Epithelial cell of esophagus (primary cell): ENCODE results near the gene IFNA1.
A peak's percentile ranks its signal among the peaks of the same experiment; 100 is the strongest.

ENCODE experiments used
- DNase-seq: peaks from one replicate; pipeline ENCODE4 v3.0.0; 2010; ENCODE audit warnings: low read depth
- H3K4me3 ChIP-seq: 2 replicates; pipeline ENCODE4 v1.5.1; 2011; ENCODE audit warnings: mild to moderate bottlenecking, low read length, control low read depth
- TF ChIP-seq, protein P1 (sequence below): IDR thresholded peaks from 2 replicates; pipeline ENCODE4 v1.5.1; 2011; ENCODE audit warnings: low read depth, mild to moderate bottlenecking, low read length, control low read depth, inconsistent platforms; ENCODE audit not compliant: insufficient read depth; ENCODE audit errors: missing control alignments

Gene IFNA1

DNA sequence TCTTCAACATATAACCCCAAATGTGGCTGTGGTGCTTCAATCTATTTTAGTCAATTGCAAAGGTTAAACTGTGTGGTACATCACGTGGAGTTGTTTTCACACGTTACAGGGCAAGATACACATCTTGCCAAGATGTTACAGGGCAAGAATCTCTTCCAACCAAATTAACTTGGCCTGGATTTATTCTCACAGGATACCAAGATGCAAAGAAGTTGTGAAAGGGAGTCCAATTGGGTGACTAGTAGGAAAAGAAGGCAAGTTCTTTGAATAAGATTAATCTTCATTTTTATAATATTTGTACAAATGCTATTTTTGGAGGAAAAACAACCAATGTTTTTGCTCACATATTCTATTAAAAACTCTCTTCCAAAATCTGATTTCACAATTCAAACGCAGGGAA, 36.1 kb upstream of the IFNA1 start:
- H3K4me3 ChIP-seq, result no peak overlapping the region
- no peak for DNase-seq
- TF ChIP-seq, protein P1, sequence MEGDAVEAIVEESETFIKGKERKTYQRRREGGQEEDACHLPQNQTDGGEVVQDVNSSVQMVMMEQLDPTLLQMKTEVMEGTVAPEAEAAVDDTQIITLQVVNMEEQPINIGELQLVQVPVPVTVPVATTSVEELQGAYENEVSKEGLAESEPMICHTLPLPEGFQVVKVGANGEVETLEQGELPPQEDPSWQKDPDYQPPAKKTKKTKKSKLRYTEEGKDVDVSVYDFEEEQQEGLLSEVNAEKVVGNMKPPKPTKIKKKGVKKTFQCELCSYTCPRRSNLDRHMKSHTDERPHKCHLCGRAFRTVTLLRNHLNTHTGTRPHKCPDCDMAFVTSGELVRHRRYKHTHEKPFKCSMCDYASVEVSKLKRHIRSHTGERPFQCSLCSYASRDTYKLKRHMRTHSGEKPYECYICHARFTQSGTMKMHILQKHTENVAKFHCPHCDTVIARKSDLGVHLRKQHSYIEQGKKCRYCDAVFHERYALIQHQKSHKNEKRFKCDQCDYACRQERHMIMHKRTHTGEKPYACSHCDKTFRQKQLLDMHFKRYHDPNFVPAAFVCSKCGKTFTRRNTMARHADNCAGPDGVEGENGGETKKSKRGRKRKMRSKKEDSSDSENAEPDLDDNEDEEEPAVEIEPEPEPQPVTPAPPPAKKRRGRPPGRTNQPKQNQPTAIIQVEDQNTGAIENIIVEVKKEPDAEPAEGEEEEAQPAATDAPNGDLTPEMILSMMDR, result no peak

GRCh38 chr9:21408817-21409216, 31.4 kb upstream of the IFNA1 start, which contains the start of gene IFNA8:
Gene IFNA8, plus strand, starts transcription at chr9:21409117. Its CDS starts 60 bp downstream, at chr9:21409177.
- no peak within 1 kb of the TSS for H3K4me3 ChIP-seq
- TF ChIP-seq, protein P1, result no peak
- no peak for DNase-seq

DNA sequence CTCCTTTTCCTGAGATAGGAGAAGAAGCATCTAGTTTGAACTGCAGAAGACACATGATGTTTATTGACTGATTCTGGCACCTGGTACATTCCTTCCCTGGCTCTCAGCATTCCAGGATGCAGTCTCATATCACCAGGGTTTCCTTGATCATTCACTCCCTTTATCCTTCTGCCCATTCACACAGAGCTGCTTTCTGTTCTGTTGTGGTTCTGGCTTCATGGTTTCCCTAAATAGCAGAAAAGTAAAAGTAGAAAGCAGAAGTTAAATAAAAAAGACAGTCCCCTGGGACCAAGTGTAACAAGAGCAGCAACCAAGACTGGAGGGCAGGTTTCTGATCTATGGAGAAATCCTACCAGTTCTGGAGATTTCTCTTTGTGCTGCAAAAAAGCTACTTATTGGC, 28.1 kb upstream of the IFNA1 start:
- H3K4me3 ChIP-seq, result no peak overlapping the region
- TF ChIP-seq, protein P1, result no peak
- no peak for DNase-seq

- H3K4me3 ChIP-seq, result no peak overlapping the region
- no peak for DNase-seq
- TF ChIP-seq, protein P1, result no peak
These were observed 27.1 kb upstream of the IFNA1 start for GRCh38 chr9:21413151-21413550.

DNA sequence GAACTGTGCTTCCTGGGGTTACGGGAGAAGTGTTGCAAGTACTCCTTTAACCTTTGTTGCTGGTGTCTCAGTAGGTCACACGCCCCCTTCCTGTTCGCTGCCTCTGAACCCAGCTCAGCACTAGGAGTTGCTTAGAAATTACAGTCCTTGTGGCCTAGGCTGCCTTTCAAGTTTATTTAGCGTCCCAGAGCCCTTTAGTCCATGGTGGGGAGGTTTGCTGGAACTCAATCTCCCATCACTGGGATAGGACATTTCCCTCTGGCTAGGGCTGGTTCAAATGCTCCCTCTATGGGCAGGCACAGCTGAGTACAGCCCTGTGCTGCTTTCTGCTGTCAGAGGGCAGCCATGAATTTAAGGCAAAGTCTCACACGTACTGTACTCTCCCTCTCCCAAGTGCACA, 26.6 kb upstream of the IFNA1 start:
- no peak overlapping the region for H3K4me3 ChIP-seq
- TF ChIP-seq, protein P1, result peak; percentile 21
- no peak for DNase-seq

DNA sequence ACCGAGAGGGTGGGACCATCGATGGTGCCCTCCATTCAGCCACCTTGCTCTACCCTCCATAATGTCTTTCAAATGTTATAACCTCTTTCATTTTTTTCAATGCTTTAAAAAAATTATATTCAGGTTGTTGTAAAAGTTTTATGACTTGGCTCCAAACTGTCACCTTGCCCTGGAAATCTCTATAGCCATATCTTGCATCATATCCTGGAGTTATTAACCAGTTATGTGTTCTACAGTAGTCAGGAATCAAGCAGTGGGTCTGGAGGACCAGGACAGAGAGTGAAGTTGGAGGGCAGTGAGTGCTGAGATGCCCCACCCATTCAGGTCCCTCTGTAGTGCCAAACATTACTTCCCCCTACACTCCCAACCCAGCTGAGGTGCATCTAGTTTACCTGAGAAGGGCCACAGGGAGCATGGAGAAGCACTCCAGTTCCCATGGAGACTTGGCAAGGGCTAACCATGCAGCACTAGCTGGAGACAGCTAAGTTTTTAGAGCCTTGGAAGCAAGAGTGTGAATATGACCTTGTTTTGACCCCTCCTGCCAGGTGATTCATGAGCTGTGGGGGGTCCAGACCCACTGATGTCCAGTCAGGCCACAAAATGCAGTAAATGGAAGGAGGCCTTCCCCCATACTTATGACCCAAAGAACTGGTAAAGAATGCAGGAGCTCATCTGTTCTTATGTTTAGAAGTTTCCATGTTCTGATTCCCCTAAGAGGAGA, 25.9 kb upstream of the IFNA1 start:
- no peak for DNase-seq
- TF ChIP-seq, protein P1, result no peak

More for the DNA sequence above, 25.9 kb upstream of the IFNA1 start:
- no peak overlapping the region for H3K4me3 ChIP-seq
